Left ventricle myocardium inferior (tissue), 1 donor: Measurements from ENCODE around the gene ADGRG1. TPM values are rescaled to one million over a fixed set of nuclear protein-coding genes. Genes with fewer than 3 reads are reported as not detected.

ENCODE experiments used
- DNase-seq: peaks from one replicate; pipeline ENCODE4 v3.0.0-alpha.2; 2020
- H3K27ac ChIP-seq: fragments of 200-600 bp; replicated peaks from 2 replicates; pipeline ENCODE4 v1.8.0; 2021
- H3K27me3 ChIP-seq: fragments of 200-600 bp; 2 replicates; pipeline ENCODE4 v1.8.0; 2021; ENCODE audit warnings: low read depth
- H3K36me3 ChIP-seq: fragments of 200-600 bp; 2 replicates; pipeline ENCODE4 v1.8.0; 2021
- H3K4me1 ChIP-seq: fragments of 200-600 bp; 2 replicates; pipeline ENCODE4 v1.8.0; 2021
- H3K4me3 ChIP-seq: fragments of 200-600 bp; 2 replicates; pipeline ENCODE4 v1.8.0; 2021; ENCODE audit warnings: mild to moderate bottlenecking, moderate library complexity
- H3K9me3 ChIP-seq: fragments of 200-600 bp; replicated peaks from 2 replicates; pipeline ENCODE4 v1.8.0; 2021
- intact Hi-C: fragments of 100-400 bp; cut with micrococcal nuclease; formaldehyde crosslinking; loops from one replicate; pipeline ENCODE4 v1.11.0; 2022
- total RNA-seq: library from RNA; stranded (reverse); fragmentation: NEBNext Ultra II Directional; extraction: Animal tissue kit (Norgen Biotek cat#: 25700); gene quantifications from one replicate; pipeline ENCODE4 v1.2.1, GENCODE V29; 2021
- TF ChIP-seq, protein P1 (sequence below): fragments of 200-600 bp; IDR thresholded peaks from 2 replicates; pipeline ENCODE4 v1.8.0; 2021; ENCODE audit warnings: antibody characterized with exemption, mild to moderate bottlenecking, borderline replicate concordance
- donor health status: DM: no; HTN: yes; CAD: no; lungs with severe emphysema.

The ADGRG1 gene
- total RNA-seq, 1 donor from 2014 or later, result 21.3 TPM

DNA sequence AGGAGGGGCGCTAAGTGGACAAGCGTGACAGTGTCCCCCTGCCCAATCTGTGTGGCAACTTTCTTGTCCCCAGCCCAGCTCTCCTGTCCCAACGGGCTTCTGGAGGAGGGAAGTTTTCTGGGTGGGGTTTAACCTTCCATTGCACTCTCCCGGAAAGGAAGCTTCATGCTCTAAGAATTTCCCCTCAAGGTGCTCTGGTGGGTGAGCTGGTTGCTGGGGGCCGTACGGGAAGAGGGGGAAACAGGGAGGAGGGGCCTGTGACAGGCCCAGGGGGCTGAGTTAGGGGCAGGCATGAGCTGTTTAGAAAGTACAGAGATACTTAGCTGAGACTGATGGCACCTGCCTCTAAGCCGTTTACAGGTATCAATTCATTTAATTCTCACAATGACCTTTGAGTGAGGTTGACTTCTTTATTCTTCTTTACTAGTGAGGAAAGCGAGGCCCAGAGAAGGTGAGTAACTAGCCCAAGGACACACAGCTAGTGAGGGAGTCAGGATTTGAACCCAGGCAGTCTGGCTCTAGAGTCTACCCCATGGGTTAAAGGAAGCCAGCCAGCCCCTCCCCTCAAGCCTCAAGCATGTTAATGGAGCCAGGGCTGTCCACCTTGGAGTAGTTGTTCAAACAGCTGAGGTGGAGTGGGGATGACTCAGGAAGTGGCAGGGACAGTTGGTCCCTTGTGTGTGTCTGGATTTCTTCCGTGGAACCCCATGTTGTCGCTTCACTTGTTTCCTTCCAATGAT, 18.9 kb downstream of the ADGRG1 start:
- H3K36me3 ChIP-seq, result peaks cover 10% of the 10 kb centered on the region
- TF ChIP-seq, protein P1, sequence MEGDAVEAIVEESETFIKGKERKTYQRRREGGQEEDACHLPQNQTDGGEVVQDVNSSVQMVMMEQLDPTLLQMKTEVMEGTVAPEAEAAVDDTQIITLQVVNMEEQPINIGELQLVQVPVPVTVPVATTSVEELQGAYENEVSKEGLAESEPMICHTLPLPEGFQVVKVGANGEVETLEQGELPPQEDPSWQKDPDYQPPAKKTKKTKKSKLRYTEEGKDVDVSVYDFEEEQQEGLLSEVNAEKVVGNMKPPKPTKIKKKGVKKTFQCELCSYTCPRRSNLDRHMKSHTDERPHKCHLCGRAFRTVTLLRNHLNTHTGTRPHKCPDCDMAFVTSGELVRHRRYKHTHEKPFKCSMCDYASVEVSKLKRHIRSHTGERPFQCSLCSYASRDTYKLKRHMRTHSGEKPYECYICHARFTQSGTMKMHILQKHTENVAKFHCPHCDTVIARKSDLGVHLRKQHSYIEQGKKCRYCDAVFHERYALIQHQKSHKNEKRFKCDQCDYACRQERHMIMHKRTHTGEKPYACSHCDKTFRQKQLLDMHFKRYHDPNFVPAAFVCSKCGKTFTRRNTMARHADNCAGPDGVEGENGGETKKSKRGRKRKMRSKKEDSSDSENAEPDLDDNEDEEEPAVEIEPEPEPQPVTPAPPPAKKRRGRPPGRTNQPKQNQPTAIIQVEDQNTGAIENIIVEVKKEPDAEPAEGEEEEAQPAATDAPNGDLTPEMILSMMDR, result no peak
- peak overlapping the region; percentile 90 for H3K27ac ChIP-seq
- DNase-seq, result no peak
- no peaks in the 10 kb centered on the region for H3K9me3 ChIP-seq
- H3K4me3 ChIP-seq, result peak overlapping the region; percentile 39
- peaks cover 55% of the 10 kb centered on the region for H3K4me1 ChIP-seq
- H3K27me3 ChIP-seq, result peaks cover 14% of the 10 kb centered on the region
- intact Hi-C loops, result no loop called here

DNA sequence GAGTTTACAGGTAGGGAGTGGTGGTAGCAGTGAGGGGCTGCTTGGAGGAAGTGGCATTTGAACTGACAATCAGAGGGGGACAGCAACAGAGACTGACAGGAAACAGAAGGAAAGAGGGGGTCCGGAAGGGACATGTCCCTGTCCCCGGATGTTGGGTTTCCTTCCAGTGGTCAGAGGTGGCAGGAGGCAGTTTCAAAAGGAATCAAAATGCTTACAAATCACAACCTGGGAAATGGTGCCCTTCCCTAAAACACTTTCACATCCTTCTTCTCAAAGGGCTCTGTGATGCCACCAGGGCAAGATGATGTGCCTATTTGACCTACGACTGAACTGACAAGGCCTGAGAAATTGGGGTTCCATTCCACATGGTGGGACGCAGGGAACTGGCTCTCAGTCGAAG, 19.7 kb downstream of the ADGRG1 start:
- intact Hi-C loops, result no loop called here
- no peaks in the 10 kb centered on the region for H3K9me3 ChIP-seq
- TF ChIP-seq, protein P1, result no peak
- H3K4me3 ChIP-seq, result peak overlapping the region; percentile 39
- H3K4me1 ChIP-seq, result peaks cover 53% of the 10 kb centered on the region
- H3K36me3 ChIP-seq, result peaks cover 13% of the 10 kb centered on the region
- no peak for DNase-seq
- H3K27ac ChIP-seq, result peak overlapping the region; percentile 90
- peaks cover 17% of the 10 kb centered on the region for H3K27me3 ChIP-seq

DNA sequence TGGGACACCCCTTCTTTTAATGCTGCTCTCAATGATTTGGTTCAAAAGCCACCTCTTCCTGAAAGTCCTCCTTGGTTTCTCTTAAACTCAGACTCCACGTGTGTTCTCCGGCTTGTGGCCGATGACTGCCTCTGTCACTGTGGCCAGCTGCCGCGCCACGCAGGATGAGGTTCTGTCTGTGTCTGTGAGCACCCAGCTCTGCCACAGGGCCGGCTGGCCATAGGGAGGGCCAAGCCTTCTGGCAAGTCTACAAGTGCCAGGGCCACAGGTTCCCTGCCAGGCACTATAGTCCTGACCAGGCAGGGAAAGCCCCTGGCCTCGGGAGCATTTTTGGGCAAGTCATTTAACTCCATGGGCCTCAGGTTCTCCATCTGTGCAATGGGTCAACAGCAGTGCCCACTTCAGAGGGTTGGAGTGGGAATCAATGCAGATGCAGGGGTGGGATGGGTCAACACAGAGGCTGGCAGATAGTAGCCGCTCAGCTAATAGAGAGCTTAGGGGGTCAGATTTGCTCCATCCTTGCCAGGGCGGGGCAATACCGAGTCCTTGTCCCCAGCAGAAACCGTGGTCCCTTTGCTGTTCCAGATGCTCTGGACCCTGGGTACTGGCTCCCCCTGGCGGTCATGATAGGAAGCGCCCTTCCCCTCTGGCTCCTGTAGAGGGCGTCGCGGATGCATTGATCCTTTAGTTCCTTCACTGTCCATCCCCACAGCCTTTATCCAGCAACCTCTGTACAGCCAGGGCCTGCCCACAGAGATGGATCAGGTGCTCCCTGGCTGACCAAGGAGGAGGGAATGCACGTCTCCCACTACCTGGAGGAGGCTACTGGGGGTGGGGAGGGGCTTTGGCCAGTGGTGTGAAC, 20.4 kb downstream of the ADGRG1 start:
- H3K4me3 ChIP-seq, result peak overlapping the region; percentile 39
- peaks cover 17% of the 10 kb centered on the region for H3K27me3 ChIP-seq
- H3K4me1 ChIP-seq, result peaks cover 52% of the 10 kb centered on the region
- no peaks in the 10 kb centered on the region for H3K9me3 ChIP-seq
- intact Hi-C loops, result no loop called here
- TF ChIP-seq, protein P1, result peak; percentile 100
- peaks cover 13% of the 10 kb centered on the region for H3K36me3 ChIP-seq
- peak overlapping the region; percentile 90 for H3K27ac ChIP-seq
- DNase-seq, result peak; percentile 72

DNA sequence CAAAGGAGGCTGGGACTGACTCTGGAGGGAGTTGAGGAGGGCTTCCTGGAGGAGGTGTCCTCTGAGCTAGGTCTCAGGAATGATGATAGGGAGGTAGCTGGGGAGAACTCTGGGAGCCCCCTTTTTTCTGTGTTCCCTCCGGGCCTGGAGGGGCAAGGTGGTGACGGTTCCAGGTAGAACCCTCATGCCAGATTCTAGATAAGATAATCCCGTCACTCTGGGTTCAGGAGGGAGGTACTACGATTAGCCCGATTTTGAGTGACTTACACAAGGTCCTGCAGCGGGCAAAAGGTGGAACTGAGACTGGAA, 21.0 kb downstream of the ADGRG1 start:
- DNase-seq, result no peak
- peaks cover 13% of the 10 kb centered on the region for H3K36me3 ChIP-seq
- peaks cover 49% of the 10 kb centered on the region for H3K4me1 ChIP-seq
- TF ChIP-seq, protein P1, result peak; percentile 9
- H3K27me3 ChIP-seq, result peaks cover 17% of the 10 kb centered on the region
- H3K4me3 ChIP-seq, result no peak overlapping the region
- H3K9me3 ChIP-seq, result no peaks in the 10 kb centered on the region
- no peak overlapping the region for H3K27ac ChIP-seq
- intact Hi-C loops, result no loop called here

DNA sequence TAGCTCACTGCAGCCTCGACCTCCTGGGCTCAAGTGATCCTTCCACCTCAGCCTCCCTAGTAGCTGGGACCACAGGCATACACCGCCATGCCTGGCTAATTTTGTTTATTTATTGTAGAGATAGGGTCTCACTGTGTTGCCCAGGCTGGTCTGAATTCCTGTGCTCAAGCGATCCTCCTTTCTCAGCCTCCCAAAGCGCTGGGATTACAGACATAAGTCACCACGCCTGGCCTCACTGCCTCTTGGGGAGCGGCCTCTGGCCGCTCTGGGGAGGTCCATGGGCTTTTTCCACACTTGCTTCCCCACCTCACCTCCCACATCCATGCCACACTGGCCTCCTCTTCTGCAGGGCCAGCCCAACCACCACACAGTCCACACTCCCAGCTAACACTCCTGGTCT, 21.4 kb downstream of the ADGRG1 start:
- no peaks in the 10 kb centered on the region for H3K9me3 ChIP-seq
- H3K27me3 ChIP-seq, result peaks cover 17% of the 10 kb centered on the region
- TF ChIP-seq, protein P1, result no peak
- peaks cover 46% of the 10 kb centered on the region for H3K4me1 ChIP-seq
- no peak for DNase-seq
- H3K36me3 ChIP-seq, result peaks cover 13% of the 10 kb centered on the region
- no peak overlapping the region for H3K4me3 ChIP-seq
- intact Hi-C loops, result loop anchor here (10.0 kb wide), 1 partner anchor 45 kb away; no protein-coding TSS in a partner anchor
- H3K27ac ChIP-seq, result no peak overlapping the region
